NB4 (cell line): ENCODE results near the gene FBXO34.

Source experiments
- DNase-seq: peaks from one replicate; pipeline ENCODE4 v3.0.0; 2010; ENCODE audit warnings: low read depth
- H3K4me3 ChIP-seq: one replicate; pipeline ENCODE4 v1.5.1; 2011; ENCODE audit warnings: mild to moderate bottlenecking, low read depth, low read length, moderate library complexity
- CTCF ChIP-seq: IDR thresholded peaks from one replicate; pipeline ENCODE4 v1.5.1; 2012; ENCODE audit warnings: low read depth, low read length
- MYC ChIP-seq: IDR thresholded peaks from 2 replicates; pipeline ENCODE4 v1.6.1; 2011; ENCODE audit warnings: low read depth, low read length
- POLR2A ChIP-seq: IDR thresholded peaks from 2 replicates; pipeline ENCODE4 v1.6.1; 2011; ENCODE audit warnings: mild to moderate bottlenecking; ENCODE audit not compliant: insufficient read length; ENCODE audit errors: extremely low read depth
- TF ChIP-seq, protein P1 (sequence below): IDR thresholded peaks from 2 replicates; pipeline ENCODE4 v1.6.1; 2011; ENCODE audit warnings: low read depth, low read length

Gene FBXO34

DNA sequence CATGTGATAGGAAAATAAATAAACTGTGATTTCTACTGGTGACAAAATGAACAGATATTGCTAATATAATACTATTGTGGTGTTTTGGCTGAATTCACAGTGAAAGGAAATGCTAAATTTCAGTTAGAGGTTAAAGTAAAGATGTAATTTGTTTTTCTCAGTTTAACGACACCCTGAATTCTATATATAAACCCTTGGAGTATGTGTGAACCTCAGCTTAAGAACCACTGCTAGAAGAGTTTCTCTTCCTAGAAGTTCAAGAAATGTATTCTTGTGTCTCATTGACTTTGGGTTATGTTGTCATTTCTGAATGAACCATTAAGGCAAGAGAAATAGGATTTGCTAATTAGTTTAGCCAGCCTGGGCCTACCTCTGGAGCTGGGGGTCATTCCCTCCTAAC is 8.2 kb downstream of the FBXO34 start:
- H3K4me3 ChIP-seq = no peak overlapping the region
- DNase-seq = no peak
- TF ChIP-seq POLR2A (no peak), CTCF (no peak), MYC (no peak)
- TF ChIP-seq, protein P1, sequence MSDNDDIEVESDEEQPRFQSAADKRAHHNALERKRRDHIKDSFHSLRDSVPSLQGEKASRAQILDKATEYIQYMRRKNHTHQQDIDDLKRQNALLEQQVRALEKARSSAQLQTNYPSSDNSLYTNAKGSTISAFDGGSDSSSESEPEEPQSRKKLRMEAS = no peak

DNA sequence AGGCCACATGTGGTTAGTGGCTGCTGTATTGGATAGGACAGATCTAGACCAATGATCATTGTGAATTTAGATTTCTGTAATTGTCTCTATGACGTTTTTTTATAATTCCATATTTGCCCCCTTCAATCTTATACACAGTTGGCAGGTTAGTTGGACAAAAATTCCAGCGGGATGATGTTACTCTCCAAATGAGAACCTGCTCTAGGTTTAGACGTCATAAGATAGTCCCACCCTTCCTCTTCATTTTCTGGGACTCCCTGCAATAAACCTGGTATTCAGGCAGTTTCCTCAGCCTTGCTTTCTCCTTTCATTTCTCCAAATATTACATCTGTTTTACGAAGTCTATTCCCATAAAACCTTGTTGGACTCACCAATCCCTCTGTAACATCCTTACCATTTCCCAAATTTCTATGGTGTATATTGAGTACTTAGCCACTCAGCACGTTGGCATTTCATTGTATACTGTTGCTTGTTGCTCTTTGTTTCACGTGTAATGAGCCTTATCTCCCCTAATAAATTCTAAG is 10.2 kb downstream of the FBXO34 start:
- DNase-seq = no peak
- H3K4me3 ChIP-seq = no peak overlapping the region
- TF ChIP-seq POLR2A = no peak

DNA sequence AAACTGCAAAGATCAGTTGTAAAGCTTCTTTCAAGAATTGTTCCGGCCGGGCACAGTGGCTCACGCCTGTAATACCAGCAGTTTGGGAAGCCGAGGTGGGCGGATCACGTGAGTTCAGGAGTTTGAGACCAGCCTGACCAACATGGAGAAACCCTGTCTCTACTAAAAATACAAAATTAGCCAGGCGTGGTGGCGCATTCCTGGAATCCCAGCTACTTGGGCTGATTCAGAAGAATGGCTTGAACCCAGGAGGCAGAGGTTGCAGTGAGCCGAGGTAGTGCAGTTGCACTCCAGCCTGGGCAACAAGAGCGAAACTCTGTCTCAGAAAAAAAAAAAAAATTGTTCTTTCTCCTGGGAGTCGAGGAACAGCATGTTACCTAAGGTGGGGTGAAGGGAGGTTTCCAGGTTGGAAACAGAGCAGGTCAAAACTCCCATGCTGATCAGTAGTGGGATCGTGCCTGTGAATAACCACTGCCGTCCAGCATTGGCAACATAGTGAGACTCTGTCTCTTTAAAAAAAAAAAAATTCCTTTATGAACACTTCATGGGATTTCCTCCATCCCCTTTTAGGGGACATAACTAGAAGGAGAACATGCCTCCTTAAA is 13.9 kb downstream of the FBXO34 start:
- no peak overlapping the region for H3K4me3 ChIP-seq
- no peak for DNase-seq
- TF ChIP-seq, protein P1 = no peak
- TF ChIP-seq CTCF = no peak

DNA sequence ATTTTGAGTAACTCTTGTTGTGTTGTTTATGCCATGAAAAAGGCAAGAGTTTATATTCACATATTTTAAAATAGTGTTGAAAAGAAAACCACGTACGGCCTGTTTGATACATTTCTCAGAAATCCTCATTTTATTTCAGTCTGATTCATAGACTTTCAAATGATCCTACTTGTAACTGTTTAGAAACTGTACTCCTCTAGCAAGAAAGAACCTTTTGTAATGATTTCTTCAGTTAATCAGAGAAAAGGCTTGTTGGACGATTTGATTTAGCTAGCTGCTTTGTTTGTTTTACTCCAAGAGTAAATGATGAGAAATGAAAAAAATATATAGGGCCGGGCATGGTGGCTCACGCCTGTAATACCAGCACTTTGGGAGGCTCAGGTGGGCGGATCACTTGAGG is 17.2 kb downstream of the FBXO34 start:
- no peak for TF ChIP-seq CTCF
- no peak for TF ChIP-seq POLR2A
- TF ChIP-seq, protein P1 = no peak
- no peak for TF ChIP-seq MYC
- H3K4me3 ChIP-seq = no peak overlapping the region
- DNase-seq = no peak

DNA sequence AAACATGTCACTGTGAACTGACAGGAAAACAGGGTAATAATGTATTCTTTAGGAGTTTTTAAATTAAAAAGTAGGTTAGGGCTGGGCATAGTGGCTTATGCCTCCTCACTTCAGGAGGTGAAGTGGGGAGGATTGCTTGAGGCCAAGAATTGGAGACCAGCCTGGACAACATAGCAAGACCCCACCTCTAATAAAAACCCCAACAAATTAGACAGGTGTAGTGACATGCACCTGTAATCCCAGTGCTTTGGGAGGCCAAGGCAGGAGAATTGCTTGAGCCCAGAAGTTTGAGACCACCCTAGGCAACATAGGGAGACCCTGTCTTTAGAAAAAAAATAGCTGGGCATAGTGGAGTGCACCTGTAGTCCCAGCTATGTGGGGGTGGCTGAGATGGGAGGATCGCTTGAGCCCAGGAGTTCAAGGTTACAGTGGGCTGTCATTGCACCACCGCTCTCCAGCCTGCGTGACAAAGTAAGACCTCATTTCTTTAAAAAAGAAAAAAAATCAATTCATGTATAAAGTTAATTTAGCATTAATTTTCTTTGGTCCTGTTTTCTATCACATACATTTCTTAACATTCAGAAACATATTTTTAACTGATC is 20.4 kb downstream of the FBXO34 start:
- no peak for DNase-seq
- H3K4me3 ChIP-seq = no peak overlapping the region
- TF ChIP-seq CTCF (no peak), POLR2A (no peak), MYC (no peak)
- TF ChIP-seq, protein P1 = no peak

GRCh38 chr14:55294603-55295002 is 23.4 kb downstream of the FBXO34 start:
- no peak for TF ChIP-seq POLR2A
- TF ChIP-seq CTCF = no peak
- no peak for TF ChIP-seq MYC
- TF ChIP-seq, protein P1 = no peak
- DNase-seq = no peak
- H3K4me3 ChIP-seq = no peak overlapping the region
